G401 (cell line): ENCODE data around the gene MBTD1. TPM values are rescaled to one million over a fixed set of nuclear protein-coding genes. Genes with fewer than 3 reads are reported as not detected.
"Not testable (repeated sequence)": the region's sequence is repeated elsewhere in the genome, so short reads cannot be mapped to it uniquely, and the experiment has no call there.

Experiments
- DNase-seq: peaks from one replicate; pipeline ENCODE4 v3.0.0-alpha.2; 2015; ENCODE audit warnings: low spot score
- in situ Hi-C: cut with HindIII; loops from 2 replicates; pipeline ENCODE4 v1.10.0; 2016; ENCODE audit warnings: low sequenced_read_pairs, mixed read lengths
- total RNA-seq: library from RNA; depleted of rRNA; stranded (reverse); fragments of >200 nt; shearing (Covaris generic); gene quantifications from 2 replicates; pipeline ENCODE4 v1.2.3, GENCODE V29; 2014

The MBTD1 gene
- total RNA-seq, 1 experiment from 2014 or later, result 14.0 TPM

DNA sequence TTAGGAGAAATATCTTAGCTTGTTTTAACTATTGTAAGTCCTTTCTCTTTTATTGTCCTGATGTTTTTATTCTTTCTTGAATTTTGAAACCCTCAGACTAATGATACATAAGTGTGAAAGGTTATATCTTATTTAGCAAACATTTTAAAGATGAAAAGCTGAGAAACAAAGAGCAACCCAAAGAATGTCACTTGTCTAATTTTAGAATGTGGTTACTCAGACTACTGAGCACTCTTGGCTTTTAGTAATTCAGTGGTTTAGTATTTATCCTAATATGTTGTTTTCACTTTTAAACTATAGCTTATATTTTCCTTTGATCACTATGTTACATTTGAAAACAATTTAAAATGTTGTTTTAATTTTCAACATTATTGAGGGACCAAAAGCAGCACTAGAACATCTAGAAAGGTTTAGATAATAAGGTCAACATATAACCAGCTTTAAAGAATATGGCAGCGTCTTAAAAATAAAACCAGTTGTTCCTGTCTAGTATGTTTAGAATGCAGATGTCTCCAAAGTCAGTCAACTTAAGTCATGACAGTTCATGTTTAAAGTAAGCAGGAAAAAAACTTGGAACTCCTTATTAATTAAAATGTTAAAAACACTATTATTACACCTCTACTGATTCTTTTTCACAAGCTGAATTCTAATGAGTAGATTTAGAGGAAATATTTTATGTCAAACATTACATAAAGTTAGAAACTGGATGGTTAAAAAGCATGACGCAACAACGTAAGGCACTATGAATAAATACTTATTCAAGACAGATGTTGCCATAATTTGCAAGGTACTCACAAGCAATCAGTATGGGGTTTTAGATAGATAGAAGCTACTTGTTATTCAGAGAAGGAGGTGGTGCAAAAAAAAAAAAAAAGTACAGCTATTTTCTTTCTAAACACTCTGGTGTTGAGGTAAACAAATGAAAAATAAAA, 2.4 kb downstream of the MBTD1 start:
- no peak for DNase-seq
- in situ Hi-C loops, result no loop called here

DNA sequence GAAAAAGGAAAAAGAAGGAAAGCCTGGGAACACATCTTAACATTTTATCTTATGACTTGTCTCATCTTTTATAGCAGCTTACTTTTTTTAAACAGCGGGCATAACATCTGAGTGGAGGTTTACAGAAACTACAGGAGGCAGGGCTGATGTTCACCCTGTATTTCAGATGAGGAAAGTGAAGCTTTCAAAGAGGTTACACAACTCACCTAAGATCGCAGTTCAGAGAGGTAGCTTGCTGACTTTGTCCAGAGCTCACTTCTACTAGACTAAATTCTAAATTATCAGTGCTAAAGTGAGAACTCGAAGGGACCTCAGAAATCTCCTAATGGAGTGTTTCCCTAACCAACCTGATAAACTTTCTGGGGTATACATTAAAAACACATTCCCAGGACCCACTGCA, 3.7 kb downstream of the MBTD1 start:
- no peak for DNase-seq
- in situ Hi-C loops, result no loop called here

DNA sequence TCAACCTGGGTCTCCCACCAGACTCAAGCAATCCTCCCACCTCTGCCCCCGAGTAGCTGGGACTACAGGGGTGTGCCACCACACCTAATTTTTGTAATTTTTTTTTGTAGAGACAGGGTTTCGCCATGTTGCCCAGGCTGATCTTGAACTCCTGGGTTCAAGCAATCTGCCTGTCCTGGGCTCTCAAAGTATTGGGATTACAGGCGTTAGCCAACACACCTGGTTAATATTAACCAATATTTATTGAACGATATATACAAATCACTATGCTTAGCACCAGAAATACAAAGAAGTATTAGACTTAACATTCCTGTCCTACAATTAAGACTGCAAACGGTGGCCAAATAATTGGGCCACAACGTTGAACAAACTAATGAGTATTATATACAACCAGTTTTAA, 4.2 kb downstream of the MBTD1 start:
- DNase-seq, result no peak
- in situ Hi-C loops, result no loop called here

DNA sequence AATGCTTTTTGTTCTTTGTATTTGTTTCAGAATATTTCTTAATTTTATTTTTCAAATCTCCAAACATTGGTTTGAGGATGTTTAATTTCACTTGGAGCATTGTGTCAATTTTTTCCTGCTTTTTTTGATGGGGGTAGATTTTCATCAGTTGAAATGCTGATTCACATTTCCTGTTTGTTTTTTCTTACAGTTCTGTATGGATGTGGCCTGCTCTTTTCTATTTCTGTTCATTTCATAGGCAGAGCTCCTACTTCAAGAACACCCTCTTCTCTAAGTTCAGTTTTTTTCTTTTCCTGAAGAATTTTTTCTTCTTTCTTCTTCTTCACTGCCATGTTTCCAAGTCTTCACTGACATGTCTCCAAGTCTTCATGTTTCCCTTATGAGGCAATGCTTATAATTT, 8.8 kb downstream of the MBTD1 start:
- in situ Hi-C loops, result no loop called here
- no peak for DNase-seq

DNA sequence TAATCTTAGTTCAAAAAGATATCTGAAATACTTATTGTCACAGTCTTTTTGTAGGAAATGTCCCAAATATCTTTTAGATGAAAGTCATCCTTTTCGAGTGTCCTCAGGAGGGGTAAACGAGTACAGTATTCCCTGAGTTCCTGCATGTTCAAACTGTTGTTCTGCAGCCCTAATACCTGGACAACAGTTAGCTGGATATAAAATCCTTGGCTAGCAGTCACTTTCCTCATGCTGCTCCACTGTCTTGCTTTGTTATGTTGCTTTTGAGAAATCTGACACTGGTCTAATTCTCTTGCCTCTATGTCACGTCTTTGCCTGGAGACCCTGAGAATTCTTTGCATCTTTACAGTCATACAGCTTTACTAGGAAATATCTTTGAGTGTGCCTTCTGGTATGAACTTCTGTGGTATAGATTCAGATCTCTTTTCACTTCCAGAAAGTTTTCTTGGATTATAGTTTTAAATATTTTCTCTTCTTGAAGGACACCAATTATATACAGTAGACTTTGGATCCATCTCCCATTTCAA, 9.5 kb downstream of the MBTD1 start:
- in situ Hi-C loops, result no loop called here
- no peak for DNase-seq

DNA sequence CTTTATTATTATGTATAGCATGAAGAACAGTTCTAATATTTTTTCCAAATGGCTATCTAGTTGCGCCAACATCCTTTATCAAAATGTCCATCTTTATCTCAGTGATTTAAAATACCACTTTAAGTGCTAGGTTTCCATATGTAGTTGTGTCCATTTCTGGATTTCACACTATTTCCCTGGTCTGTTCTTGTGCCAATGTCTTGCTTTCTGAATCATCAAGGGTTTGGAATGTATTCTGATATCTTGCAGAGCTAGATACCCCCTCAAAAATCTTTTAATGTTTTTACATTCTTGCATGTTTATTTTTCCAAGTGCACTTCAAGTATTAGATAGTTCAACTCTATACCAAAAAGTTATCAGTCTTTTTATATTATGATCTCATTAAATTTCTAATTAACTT, 14.3 kb downstream of the MBTD1 start:
- no peak for DNase-seq

DNA sequence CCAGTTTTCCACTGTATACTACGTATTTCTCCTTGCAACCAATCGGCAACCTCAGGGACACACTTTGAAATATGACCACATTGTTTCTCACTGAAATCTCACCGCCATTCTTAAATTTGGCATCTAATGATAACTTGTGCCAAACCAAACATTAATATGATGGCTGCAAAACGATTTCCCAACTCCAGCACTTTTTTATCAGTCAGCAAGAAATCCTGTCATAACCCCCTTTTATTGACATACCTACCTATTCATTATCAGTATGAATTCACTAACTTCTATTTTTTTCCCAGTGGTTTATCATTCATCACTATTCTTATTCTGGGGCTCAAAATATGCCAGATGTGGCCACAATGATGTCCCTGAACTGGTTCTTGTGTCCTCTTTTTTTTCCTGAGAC, 15.8 kb downstream of the MBTD1 start:
- in situ Hi-C loops, result no loop called here
- no peak for DNase-seq

More for the DNA sequence above, 14.3 kb downstream of the MBTD1 start:
- in situ Hi-C loops, result no loop called here

DNA sequence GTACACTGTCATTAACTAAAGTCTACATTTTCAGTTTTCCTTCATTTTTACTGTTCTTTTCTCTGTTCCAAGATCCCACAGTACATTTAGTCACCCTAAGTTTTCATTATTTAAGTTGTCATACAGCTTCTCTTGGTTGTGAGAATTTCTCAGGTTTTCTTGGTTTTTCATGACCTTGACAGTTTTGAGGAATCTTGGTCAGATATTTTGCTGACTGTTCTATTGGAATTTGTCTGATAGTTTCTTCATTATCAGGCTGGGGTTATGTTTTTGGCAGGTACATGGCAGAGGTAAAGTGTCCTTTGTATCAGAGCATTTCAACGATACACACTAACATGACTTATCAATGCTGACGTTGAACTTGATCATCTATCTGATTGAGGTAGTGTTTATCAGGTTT, 19.6 kb downstream of the MBTD1 start:
- in situ Hi-C loops, result no loop called here
- no peak for DNase-seq

DNA sequence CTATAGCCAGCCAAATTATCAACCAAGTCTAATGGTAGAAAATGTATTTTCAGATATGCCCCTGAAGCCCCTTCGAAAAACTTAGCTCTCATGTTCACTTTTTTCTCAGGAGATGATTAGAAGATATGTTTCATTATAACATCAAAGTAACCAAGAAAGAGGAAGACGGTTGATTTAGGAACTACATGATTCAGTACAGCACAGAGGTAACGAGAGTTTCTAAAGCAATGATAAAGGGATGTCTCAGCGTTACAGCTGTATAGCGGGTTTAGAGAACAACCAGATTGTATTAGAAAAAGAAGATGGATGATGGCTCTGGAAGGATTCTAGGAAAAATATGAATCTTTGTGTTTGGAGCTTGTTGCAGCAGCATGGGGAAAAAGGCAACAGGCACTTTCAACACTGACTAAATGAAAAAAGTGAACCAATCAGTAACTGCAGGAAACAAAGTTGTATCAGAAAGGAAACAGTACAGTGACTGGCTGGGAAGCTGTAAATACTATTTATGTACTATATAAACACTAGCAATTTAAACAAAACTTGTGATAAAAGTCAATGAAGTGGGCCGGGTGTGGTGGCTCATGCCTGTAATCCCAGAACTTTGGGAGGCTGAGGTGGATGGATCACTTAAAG, 21.5 kb downstream of the MBTD1 start:
- in situ Hi-C loops, result no loop called here
- DNase-seq, result no peak

DNA sequence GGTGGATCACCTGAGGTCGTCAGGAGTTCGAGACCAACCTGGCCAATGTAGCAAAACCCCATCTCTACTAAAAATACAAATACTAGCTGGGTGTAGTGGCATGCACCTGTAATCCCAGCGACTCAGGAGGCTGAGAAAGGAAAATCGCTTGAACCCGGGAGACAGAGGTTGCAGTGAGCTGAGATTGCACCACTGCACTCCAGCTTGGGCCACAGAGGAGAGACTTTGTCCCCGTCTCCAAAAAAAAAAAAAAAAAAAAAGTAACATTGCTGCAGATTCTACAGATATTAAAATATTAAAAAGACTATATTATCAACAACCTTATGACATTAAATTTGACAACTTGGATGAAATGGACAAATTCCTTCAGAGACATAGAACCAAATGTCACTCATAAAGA, 25.7 kb downstream of the MBTD1 start:
- in situ Hi-C loops, result no loop called here
- no peak for DNase-seq

DNA sequence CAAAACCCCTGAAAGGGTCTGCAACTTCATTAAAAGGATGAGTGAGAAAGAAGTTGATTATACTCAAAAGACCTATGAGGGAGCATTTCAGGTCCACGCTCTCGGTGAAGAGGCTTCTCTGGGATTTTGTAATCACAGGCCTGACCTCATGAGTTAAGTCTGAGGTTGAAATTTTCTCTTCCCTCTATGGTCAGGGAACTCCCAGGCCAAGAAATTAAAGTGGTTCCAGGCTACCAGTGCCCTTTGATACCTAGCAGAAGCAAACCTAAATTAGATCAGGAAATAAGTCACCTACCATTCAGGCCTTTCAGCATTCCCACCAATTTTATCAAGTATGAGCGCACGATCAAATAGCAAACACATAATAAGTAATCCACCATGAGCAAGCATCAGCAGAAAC, 27.9 kb downstream of the MBTD1 start:
- no peak for DNase-seq
- in situ Hi-C loops, result no loop called here

DNA sequence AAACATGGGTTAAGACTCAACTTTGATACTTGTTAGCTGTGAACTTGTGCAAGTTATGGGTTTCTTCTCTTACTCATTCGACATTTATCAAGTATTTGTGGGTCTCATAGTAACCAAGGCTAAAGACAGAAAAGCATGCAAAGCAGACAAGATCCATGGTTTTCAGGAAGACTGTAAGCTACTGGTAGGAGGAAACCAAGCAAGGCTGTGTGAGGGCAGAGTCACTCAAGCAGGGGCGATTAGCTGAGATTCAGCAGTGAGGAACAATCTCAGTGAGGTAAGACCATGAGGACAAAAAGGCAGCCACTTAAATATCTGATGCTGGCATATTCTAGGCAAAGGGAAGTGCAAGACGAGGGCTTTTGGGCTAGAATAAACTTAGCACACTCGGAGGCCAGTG, 29.5 kb downstream of the MBTD1 start:
- in situ Hi-C loops, result no loop called here
- DNase-seq, result no peak

DNA sequence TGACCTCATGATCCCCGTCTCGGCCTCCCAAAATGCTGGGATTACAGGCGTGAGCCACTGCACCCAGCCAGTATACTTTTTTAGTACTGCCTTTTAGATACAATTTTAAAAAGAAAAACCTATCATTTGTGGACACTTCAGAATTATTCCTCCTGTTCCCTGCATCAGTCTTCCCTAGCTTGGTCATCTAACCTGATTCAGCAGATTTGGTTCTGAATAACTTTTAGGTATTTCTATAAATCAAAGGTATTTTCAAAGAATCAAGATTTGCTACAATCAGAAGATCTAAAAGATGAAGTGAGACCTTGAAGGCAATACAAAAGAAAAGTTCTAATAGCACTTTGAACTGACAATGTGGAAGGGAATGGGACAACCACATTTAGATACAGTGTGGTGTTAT, 30.0 kb downstream of the MBTD1 start:
- in situ Hi-C loops, result no loop called here
- DNase-seq, result no peak

DNA sequence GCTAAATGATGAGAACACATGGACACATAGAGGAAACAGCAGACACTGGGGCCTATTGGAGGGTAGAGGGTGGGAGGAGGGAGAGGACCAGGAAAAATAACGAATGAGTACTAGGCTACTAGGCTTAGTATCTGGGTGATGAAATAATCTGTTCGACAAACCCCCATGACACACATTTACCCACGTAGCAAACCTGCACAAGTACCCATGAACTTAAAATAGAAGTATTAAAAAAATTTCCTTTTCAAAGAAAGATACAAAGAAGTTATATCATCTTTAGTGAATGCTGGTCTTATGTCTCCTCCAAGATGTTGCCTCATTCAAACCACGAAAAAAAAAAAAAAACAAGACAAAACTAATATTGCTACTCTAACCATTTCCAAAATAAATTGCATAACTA, 31.7 kb downstream of the MBTD1 start:
- no peak for DNase-seq
- in situ Hi-C loops, result no loop called here

DNA sequence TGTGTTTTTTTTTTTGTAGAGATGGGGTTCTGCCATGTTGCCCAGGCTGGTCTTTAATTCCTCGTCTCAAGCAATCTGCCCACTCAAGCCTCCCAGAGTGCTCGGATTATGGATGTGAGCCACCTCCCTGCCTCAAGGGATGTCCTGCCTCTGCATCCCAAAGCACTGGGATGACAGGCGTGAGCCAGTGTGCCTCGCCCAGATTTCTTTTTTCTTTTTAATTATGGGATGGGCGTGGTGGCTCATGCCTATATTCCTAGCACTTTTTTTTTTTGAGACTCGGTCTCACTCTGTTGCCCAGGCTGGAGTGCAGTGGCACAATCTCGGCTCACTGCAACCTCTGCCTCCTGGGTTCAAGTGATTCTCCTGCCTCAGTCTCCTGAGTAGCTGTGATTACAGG, 34.3 kb downstream of the MBTD1 start:
- DNase-seq, in situ Hi-C loops: not testable (repeated sequence)

DNA sequence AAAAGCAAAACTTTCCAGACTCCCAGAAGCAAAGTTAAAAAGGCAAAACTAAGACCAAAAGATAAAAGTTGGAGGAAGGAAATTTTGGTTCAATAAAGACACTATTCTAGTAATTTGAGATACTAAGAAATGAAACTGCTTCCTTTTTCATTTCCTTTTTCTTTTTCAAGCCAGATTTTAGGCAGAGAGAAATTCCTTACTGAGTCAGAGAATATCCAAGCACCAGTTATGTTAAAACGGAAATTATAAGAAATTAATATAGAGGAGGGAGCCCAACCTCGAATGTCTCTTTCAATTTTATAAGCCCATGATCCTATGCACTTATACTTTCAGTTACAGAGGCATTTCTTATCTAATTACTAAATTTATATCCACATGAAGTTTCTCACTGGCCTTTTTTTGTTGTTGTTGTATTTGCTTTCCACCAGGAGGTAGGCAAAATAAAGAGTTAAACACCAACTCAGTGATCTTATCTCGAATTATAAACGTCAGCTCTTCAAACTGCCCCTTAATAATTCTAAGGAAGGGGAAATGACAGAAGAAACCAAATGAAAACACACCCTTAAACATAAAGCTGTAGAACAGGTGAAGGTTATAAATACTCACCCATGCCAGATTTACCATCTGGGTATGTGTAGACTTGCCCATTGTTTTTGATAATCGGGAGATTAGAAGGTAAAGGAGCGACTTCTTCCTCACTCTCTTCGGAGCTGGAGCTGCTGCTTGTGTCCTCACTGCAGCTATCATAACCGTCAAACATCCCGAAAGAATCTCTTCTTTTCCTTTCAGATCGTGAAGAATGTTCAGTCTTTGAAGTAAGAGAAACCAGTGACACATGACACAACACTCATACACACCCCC, 35.2 kb downstream of the MBTD1 start:
- in situ Hi-C loops, result no loop called here
- DNase-seq, result peak; percentile 19

DNA sequence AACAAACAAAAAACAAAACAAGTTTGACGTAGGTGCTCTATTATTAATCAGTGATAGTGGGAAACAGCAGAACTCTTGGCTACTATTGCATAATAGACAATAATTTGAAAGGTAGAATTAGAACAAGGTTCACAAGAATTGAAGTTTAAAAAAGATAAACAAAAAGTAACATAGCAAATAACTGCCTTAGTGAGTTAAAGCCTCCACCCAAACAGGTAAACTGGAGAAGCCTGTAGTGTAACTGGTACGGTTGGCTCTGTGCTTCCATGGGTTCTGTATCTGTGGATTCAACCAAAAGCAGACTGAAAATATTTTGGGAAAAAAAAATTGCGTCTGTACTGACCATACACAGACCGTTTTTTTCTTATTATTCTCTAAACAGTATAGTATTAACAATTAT, 38.5 kb downstream of the MBTD1 start:
- in situ Hi-C loops, result no loop called here
- DNase-seq, result no peak

DNA sequence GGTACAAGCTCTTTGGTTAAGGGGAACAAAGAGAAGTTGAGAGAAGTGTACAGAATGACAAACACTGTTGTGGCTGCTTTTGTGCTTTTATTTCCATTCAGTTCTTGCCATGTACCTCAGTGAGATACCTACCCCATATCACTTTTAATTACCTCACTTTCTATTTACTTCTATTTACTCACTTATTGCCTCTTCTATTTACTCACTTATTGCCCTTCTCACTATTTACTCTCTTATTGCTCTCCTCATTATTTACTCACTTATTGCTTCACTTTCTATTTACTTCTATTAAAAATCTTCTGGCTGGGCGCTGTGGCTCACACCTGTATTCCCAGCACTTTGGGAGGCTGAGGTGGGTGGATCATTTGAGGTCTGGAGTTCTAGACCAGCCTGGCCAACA, 41.9 kb downstream of the MBTD1 start:
- in situ Hi-C loops, result no loop called here
- no peak for DNase-seq

DNA sequence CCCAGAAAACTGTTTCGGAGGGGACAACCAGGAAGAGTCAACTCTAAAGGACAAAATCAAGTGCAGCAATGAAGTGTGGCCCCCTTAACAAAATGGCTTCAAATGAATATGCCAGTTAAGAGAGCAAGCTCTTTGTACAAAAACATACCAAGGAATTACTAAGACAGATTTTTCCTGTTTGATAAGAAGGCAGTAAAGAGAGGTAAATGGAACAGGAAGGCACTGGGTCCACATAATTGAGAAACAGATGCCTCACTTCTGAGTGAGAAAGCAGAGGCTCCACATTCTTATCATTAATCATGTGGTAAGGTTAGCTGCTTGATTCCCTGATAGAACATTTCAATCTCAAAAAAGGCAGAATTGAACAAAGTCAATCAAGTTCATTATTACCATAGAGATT, 44.9 kb downstream of the MBTD1 start:
- DNase-seq, result no peak
- in situ Hi-C loops, result no loop called here

DNA sequence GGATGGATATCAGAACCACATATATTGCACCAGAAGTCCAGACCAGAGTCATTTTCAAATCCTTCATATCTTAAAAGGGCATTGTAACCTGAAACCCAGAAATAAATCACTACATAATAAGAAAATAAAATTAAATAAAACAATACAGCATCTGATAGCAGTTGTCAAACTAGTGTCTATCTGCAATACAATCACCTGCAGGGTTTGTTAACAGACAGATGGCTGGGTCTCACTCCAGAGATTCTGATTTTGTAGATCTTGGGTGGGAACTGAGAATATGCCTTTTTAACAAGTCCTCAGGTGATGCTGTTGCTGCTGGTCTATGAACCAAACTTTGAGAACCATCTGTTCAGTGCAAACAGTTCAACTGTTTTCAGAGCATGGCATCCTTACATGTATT, 56.0 kb downstream of the MBTD1 start:
- in situ Hi-C loops, result no loop called here
- DNase-seq, result no peak
